ENCODE data around the gene TNRC6C. TPM values are rescaled to one million over a fixed set of nuclear protein-coding genes. Genes with fewer than 3 reads are reported as not detected.

The TNRC6C gene
- total and polyA plus RNA-seq, 2 of the 13 experiments (the other 11 are each of a cell fraction or from before 2014, with no cell fraction given): 0.66 to 4.9 TPM

DNA sequence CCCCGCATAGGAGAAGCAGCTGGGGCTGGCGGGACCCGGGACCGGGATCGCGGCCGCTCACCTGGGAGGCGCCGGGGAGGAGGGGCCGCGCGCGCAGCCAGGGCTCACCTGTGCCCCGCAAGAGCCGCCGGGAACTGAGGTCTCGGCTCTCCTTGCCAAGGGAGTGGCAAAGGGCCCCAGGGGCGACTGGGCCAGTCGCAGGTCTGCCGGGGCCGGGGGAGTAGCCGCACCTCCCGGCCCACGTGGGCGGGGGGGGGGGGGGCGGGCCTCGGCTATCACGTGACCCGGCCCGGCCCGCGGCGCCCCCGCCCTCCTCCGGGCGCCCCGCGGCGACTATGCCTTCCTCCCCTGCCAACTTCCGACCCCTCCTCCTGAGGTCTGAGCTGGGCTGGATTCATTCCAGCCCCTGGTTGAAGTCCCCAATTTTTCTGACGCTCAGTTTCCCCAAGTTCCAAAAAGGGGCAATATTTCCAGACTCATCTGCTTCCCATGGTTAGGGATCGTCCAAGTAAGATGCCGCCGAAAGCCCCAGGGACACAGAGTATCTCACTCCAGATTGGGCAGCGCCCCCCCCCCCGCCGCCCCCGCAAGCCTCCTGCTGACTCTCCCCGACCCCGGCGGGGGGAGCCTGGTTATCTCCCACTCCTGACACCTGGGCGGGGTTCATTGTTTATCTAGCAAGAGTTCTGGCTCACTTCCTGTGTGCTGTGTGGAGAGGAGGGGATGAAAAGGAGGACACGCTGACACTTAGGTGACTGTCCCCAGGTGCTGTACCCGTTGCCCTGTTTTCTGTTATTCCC is 170.2 kb downstream of the TNRC6C start, which contains the start of gene TMC6 (continued):
- TF ChIP-seq, protein P1, sequence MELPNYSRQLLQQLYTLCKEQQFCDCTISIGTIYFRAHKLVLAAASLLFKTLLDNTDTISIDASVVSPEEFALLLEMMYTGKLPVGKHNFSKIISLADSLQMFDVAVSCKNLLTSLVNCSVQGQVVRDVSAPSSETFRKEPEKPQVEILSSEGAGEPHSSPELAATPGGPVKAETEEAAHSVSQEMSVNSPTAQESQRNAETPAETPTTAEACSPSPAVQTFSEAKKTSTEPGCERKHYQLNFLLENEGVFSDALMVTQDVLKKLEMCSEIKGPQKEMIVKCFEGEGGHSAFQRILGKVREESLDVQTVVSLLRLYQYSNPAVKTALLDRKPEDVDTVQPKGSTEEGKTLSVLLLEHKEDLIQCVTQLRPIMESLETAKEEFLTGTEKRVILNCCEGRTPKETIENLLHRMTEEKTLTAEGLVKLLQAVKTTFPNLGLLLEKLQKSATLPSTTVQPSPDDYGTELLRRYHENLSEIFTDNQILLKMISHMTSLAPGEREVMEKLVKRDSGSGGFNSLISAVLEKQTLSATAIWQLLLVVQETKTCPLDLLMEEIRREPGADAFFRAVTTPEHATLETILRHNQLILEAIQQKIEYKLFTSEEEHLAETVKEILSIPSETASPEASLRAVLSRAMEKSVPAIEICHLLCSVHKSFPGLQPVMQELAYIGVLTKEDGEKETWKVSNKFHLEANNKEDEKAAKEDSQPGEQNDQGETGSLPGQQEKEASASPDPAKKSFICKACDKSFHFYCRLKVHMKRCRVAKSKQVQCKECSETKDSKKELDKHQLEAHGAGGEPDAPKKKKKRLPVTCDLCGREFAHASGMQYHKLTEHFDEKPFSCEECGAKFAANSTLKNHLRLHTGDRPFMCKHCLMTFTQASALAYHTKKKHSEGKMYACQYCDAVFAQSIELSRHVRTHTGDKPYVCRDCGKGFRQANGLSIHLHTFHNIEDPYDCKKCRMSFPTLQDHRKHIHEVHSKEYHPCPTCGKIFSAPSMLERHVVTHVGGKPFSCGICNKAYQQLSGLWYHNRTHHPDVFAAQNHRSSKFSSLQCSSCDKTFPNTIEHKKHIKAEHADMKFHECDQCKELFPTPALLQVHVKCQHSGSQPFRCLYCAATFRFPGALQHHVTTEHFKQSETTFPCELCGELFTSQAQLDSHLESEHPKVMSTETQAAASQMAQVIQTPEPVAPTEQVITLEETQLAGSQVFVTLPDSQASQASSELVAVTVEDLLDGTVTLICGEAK (IDR thresholded peaks at IDR 0.05): no peak
- TF ChIP-seq, protein P1 (CRISPR knock-in tag; IDR thresholded peaks at IDR 0.05): peak; percentile 62; the same call in 1 of the 2 replicates
- TF ChIP-seq ATF7 (IDR thresholded peaks at IDR 0.05): no peak
- no peak for TF ChIP-seq ATF7 (CRISPR knock-in tag; IDR thresholded peaks at IDR 0.05)
- TF ChIP-seq TBX2 (CRISPR knock-in tag; IDR thresholded peaks at IDR 0.05; ENCODE audit: borderline replicate concordance): peak; percentile 63
- no peak for TF ChIP-seq POGZ (CRISPR knock-in tag; IDR thresholded peaks at IDR 0.05)
- no peak for TF ChIP-seq HMG20A (CRISPR knock-in tag; IDR thresholded peaks at IDR 0.05; ENCODE audit: borderline replicate concordance)
- TF ChIP-seq RAD51 (IDR thresholded peaks at IDR 0.05; ENCODE audit: borderline replicate concordance): peak; percentile 76; the same call in 1 of the 2 replicates
- TF ChIP-seq STAT5B (CRISPR knock-in tag; IDR thresholded peaks at IDR 0.05): no peak
- TF ChIP-seq TRIM24 (CRISPR knock-in tag; IDR thresholded peaks at IDR 0.05): no peak
- TF ChIP-seq, protein P2, sequence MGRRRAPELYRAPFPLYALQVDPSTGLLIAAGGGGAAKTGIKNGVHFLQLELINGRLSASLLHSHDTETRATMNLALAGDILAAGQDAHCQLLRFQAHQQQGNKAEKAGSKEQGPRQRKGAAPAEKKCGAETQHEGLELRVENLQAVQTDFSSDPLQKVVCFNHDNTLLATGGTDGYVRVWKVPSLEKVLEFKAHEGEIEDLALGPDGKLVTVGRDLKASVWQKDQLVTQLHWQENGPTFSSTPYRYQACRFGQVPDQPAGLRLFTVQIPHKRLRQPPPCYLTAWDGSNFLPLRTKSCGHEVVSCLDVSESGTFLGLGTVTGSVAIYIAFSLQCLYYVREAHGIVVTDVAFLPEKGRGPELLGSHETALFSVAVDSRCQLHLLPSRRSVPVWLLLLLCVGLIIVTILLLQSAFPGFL (CRISPR knock-in tag; IDR thresholded peaks at IDR 0.05): no peak
- TF ChIP-seq, protein P3, sequence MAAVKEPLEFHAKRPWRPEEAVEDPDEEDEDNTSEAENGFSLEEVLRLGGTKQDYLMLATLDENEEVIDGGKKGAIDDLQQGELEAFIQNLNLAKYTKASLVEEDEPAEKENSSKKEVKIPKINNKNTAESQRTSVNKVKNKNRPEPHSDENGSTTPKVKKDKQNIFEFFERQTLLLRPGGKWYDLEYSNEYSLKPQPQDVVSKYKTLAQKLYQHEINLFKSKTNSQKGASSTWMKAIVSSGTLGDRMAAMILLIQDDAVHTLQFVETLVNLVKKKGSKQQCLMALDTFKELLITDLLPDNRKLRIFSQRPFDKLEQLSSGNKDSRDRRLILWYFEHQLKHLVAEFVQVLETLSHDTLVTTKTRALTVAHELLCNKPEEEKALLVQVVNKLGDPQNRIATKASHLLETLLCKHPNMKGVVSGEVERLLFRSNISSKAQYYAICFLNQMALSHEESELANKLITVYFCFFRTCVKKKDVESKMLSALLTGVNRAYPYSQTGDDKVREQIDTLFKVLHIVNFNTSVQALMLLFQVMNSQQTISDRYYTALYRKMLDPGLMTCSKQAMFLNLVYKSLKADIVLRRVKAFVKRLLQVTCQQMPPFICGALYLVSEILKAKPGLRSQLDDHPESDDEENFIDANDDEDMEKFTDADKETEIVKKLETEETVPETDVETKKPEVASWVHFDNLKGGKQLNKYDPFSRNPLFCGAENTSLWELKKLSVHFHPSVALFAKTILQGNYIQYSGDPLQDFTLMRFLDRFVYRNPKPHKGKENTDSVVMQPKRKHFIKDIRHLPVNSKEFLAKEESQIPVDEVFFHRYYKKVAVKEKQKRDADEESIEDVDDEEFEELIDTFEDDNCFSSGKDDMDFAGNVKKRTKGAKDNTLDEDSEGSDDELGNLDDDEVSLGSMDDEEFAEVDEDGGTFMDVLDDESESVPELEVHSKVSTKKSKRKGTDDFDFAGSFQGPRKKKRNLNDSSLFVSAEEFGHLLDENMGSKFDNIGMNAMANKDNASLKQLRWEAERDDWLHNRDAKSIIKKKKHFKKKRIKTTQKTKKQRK (IDR thresholded peaks at IDR 0.05; ENCODE audit: low read length): no peak
- TF ChIP-seq ZNF567 (CRISPR knock-in tag; IDR thresholded peaks at IDR 0.05; ENCODE audit: borderline replicate concordance): no peak
- TF ChIP-seq RFX1 (IDR thresholded peaks at IDR 0.05): no peak
- TF ChIP-seq, protein P4, sequence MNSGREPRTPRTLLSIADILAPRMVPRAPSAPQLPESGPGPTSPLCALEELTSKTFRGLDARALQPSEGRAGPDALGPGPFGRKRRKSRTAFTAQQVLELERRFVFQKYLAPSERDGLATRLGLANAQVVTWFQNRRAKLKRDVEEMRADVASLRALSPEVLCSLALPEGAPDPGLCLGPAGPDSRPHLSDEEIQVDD (CRISPR knock-in tag; IDR thresholded peaks at IDR 0.05; ENCODE audit: borderline replicate concordance): no peak
- TF ChIP-seq ZFP36L2 (CRISPR knock-in tag; IDR thresholded peaks at IDR 0.05): 0 out of 2 replicates have a peak, but pooled peaks have one; percentile 58
